ENCODE measurements around the gene RNU6-8.

The RNU6-8 gene

GRCh38 chr14:32203928-32204357, 874 bp upstream of the RNU6-8 start:
- DNase-seq: no peak

GRCh38 chr14:32202491-32202997, 525 bp downstream of the RNU6-8 start:
- DNase-seq: no peak

- no peak for DNase-seq
Observed at GRCh38 chr14:32201816-32202490, 1.1 kb downstream of the RNU6-8 start, which contains the start of gene RNU6-7. TSS of gene RNU6-7 (plus strand) at chr14:32202045.

- peak; percentile 78 for DNase-seq
Observed at GRCh38 chr14:32201193-32201815, 1.8 kb downstream of the RNU6-8 start.

GRCh38 chr14:32200368-32201192, 2.5 kb downstream of the RNU6-8 start:
- DNase-seq: no peak

GRCh38 chr14:32197919-32198318, 5.2 kb downstream of the RNU6-8 start:
- DNase-seq: no peak

- DNase-seq: no peak
Observed at GRCh38 chr14:32195636-32196035, 7.4 kb downstream of the RNU6-8 start.

GRCh38 chr14:32193532-32193931, 9.5 kb downstream of the RNU6-8 start:
- DNase-seq: no peak

- no peak for DNase-seq
Observed at GRCh38 chr14:32192712-32193373, 10.2 kb downstream of the RNU6-8 start.

GRCh38 chr14:32190673-32191072, 12.4 kb downstream of the RNU6-8 start:
- no peak for DNase-seq

GRCh38 chr14:32189811-32190210, 13.3 kb downstream of the RNU6-8 start:
- no peak for DNase-seq

- no peak for DNase-seq
Observed at GRCh38 chr14:32186248-32186647, 16.8 kb downstream of the RNU6-8 start.

- DNase-seq: no peak
Observed at GRCh38 chr14:32185097-32185496, 18.0 kb downstream of the RNU6-8 start.

GRCh38 chr14:32183151-32184058, 19.7 kb downstream of the RNU6-8 start:
- DNase-seq: no peak

GRCh38 chr14:32171469-32171868, 31.6 kb downstream of the RNU6-8 start:
- DNase-seq: no peak

GRCh38 chr14:32169191-32169590, 33.9 kb downstream of the RNU6-8 start:
- no peak for DNase-seq

GRCh38 chr14:32167907-32168306, 35.2 kb downstream of the RNU6-8 start:
- DNase-seq: no peak

GRCh38 chr14:32166924-32167323, 36.1 kb downstream of the RNU6-8 start:
- DNase-seq: no peak

- no peak for DNase-seq
Observed at GRCh38 chr14:32166029-32166428, 37.0 kb downstream of the RNU6-8 start.
